HG02852 (cell line): ENCODE data around the gene GZMB.
"Not testable (repeated sequence)": the region's sequence is repeated elsewhere in the genome, so short reads cannot be mapped to it uniquely, and the experiment has no call there.

Experiments used
- ATAC-seq: cut with Tn5 transposase; IDR thresholded peaks from one replicate; pipeline ENCODE4 v1.9.1; 2021; ENCODE audit warnings: mild to moderate bottlenecking, moderate library complexity; ENCODE audit not compliant: unreplicated experiment

Gene GZMB

DNA sequence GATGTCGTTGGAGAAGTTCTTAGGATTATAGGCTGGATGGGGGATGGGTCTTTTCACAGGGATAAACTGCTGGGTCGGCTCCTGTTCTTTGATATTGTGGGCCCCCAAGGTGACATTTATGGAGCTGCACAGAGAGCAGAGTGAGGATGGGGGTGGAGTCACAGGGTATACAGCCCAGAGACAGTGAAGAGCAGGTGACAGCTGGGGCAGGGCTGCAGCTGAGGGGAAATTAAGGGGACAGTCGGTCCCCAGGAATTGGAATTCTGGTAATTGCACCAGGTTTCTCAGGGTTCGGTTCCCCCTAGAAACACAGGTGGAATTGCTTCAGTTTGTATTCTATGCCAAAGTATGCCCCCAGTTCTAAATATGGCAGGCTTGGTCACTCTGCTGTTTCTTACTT lies 1.7 kb downstream of the GZMB start:
- no peak for ATAC-seq

DNA sequence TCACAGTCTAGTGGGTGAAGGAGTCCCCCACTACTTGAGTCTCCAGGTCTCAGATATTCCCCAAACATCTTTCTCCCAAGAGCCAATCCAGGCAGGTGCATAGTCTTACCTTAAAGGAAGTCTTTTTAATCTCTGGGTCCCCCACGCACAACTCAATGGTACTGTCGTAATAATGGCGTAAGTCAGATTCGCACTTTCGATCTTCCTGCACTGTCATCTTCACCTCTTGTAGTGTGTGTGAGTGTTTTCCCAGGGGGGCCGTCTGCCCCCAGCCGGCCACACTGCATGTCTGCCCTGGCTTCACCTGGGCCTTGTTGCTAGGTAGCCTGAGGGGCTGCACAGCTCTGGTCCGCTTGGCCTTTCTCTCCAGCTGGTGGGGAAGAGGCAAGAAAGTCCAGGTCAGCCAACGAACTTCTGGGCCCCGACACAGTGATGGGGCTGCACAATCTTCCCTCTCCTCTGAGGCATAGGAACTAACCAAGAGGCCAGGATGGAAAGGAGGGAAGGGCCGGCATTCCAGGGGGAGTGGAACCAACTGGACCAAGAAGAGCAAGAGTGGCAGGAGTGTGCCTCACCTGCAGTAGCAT lies 2.1 kb downstream of the GZMB start:
- no peak for ATAC-seq

DNA sequence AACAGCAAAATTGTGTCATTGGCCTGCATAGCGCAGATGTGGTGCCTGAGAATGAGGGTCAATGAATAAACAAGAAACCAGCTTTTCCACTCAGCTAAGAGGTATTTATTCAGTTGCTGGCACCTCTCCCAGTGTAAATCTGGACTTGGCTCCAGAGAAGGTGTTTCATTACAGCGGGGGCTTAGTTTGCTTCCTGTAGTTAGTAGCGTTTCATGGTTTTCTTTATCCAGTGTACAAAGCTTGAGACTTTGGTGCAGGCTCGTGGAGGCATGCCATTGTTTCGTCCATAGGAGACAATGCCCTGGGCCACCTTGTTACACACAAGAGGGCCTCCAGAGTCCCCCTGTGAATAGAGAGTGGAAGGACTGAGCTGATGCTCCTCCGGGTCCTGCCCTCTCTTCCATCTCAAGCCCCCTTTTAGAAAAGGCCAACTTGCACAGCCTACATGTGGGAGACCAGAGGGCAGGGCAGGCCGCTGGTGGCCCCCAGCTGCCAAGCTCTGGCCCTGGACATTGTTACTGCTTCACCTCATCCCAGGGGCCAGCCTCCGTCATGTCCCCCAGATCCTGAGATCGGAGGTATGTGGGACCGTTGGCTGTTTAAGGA lies 3.0 kb downstream of the GZMB start:
- no peak for ATAC-seq

DNA sequence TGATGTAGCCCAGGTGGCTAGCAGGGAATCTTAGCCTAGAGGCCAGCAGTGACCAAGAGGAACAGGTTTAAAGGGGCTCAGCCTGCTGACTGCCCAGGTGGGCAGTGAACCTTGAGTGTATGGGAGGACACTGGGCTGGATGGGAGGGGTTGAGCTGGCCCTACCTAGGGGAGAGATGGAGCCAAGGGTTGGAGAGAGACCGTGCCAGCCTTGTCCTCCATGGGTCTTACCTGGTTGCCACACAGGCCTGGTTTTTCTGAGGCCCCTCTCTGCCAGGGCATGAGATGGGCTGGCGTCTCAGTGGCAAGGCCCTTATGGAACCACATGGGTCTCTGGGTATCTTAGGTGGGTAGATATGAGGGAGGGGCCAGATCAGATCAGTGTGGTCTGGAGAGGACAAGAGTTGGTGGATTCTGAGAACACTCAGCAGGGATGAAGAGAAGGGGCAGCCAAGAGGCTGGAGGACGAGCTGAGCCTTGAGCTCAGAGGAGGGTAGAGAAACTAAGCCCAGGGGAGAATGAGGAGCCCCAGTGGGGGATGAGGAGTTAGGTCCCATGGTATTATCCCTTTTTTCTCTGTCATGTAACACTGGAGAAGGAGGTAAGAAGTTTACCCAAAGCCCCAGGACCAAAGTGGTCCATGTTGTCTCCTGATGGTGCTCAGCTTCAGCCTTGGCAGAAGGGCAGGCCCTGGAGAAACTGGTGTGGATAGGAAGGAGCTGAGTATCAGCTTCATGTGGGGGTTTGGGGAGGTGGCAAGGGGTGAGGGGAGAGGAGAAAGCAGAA lies 3.7 kb downstream of the GZMB start:
- no peak for ATAC-seq

DNA sequence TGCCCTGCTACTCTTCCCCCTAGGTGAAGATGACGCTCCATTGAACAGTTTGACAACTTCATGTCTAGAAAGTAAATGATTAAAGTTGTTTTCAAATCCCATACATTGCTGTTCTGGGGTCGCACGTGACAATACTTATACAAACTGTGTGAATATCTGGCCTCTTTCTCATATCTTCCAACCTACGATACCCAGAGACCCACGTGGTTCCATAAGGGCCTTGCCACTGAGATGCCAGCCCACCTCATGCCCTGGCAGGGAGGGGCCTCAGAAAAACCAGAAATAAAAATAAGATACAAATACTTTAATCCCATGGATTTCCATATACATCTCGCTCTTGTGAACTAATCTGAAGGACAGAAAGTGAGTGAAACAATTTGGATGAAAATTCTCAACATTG lies 4.5 kb downstream of the GZMB start:
- ATAC-seq = no peak

DNA sequence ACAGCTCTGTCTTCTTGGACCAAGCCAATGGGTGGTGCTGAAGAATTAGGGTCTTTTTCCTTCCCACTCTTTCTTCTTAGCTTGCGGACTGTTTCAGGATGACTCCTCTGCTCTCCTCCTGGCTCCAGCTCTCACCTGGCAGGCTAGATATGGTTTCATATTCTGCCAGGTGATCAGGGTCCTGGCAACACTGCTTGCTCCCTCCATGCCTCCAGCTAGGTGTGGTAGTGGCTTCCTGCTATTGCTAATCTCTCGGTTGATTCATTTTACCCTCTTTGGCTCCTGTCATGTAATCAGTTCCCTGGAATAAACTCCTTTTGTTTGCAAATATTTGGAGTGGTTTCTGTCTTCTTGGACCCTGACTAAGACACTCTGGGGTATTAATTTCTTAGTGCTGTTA lies 20.2 kb downstream of the GZMB start:
- no peak for ATAC-seq

DNA sequence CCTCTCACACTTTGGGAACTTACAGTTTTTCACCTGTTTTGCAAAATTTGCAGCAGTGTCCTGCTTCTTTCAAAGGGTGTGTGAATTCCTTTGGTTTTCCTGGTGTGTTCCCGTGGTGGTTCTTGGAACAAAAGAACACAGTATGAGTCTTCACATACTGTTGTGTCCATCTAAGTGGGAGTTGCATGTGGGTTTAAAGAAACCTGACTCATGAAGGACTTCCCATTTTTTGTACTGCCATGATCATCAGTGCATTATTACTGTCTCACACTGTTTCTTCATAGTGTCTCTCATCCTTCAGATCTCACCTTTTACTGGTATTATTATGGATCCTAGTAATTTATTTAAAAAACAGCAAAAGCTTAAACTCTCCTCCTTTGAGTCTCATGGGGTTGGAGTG lies 20.7 kb downstream of the GZMB start:
- ATAC-seq = no peak

DNA sequence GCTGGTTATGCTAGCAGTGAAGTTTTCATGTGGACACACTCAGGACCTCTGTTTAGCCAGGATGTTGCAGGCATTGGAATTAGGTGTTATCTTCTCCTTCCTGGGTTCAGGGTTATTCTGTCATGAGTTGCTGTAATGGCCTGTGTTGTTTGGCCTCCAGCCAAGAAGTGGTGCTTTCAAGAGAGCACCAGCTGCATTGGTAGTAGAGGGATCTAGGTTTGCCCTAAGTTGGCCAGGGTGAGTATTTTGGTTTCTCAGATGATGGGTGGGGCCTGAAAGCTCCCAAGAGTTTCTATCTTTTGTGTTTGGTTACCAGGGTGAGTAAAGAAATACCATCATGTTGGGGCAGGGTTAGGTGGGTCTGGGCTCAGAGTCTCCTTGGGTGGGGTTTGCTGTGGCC lies 21.8 kb downstream of the GZMB start:
- ATAC-seq = no peak

DNA sequence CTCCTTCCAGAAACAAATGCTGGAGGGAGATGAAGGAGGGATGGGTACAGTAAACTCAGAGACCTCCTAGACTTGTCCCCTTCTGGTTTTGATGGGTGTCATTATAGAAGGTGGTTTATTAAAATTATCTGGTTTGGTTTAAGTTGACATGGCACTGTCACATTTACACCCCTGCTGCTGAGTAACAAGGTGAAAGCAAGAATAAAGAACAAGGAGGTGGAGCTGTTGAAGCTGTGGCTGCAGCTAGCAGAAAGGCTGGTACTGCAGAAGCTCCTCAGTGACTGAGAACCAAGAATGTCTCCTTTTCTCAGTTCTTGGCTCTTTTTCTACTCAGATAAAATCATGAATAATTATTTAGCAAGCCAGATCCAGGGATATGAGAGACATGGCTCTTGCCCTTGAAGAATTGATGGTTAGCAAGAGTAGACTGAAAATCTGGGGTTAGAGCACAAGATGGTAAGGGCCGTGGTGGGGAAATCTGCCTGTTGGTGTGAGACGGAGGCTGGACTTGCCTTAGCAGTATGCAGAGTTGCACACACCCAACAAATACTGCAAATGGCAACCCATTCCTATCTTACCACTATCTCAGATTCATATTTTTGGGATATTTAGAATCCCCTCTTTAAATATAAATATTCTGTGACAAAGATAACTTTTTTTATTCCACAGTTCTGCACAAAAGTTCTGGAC lies 24.2 kb downstream of the GZMB start, which contains the start of gene GZMH:
TSS of gene GZMH (minus strand) at position 31 of the 690 bp plus-strand sequence. CDS start 72 bp downstream, outside the sequence.
- ATAC-seq = peak; percentile 36

DNA sequence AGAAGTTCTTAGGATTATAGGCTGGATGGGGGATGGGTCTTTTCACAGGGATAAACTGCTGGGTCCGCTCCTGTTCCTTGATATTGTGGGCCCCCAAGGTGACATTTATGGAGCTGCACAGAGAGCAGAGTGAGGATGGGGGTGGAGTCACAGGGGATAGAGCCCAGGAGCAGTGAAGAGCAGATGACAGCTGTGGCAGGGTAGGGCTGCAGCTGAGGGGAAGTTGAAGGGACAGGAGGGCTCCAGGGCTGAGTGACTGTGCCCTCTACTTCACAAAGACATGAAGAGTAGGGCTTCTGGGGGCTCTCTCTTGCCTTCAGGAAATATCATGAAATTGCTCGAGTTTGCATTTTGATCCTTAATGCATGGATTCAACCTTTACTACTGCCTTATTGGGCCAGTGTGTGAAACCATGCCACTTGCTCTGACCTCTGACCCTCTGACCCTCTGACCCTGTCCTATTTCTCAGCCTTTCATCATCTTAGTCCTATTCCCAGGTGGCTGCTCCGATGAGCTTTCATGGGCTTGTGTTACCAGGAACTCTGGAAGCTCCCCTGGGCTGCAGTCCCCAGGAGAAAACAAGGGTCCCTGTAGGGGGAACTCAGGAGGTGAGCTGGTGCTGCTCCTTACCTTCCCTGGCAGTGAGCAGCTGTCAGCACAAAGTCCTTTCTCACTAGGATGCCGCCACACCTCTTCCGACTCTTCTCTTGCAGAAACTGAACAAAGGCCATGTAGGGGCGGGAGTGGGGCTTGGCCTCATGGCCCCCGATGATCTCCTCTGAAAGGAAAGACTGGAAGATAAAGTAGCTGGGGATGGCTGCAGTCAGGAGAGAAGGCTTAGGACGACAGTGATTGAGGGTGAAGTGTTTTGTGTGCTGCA lies 26.1 kb downstream of the GZMB start:
- no peak for ATAC-seq

DNA sequence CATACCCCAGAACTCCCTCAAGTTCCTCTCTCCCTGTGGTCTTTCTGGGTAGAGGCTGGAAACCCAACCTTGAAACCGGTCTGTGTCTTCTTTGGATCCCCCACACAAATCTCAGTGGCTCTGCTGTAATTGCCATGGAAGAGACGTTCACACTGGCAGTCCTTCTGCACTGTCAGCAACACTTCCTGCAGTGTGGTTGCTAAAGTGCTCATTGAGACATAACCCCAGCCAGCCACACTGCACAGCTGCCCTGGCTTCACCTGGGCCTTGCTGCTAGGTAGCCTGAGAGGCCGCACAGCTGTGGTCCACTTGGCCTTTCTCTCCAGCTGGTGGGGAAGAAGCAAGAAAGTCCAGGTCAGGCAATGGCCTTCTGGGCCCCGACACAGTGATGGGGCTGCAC lies 26.9 kb downstream of the GZMB start:
- no peak for ATAC-seq

DNA sequence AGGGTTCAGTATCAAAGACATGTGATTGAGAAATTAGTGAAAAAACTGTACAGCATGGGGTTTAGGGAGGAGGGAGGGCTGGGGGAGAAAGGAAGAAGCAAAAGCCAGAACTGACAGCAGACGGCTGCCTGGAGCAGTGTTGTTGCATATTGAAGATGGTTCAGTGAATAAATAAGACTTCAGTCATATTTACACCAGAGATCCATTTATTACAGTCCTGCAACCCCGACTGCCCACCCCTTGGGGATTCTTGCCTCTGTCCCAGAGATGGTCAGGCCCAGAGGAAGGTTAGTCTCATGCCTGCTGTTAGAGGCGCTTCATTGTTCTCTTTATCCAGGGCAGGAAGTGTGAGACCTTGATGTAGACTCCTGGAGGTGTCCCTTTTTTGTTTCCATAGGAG lies 27.7 kb downstream of the GZMB start:
- ATAC-seq = no peak

DNA sequence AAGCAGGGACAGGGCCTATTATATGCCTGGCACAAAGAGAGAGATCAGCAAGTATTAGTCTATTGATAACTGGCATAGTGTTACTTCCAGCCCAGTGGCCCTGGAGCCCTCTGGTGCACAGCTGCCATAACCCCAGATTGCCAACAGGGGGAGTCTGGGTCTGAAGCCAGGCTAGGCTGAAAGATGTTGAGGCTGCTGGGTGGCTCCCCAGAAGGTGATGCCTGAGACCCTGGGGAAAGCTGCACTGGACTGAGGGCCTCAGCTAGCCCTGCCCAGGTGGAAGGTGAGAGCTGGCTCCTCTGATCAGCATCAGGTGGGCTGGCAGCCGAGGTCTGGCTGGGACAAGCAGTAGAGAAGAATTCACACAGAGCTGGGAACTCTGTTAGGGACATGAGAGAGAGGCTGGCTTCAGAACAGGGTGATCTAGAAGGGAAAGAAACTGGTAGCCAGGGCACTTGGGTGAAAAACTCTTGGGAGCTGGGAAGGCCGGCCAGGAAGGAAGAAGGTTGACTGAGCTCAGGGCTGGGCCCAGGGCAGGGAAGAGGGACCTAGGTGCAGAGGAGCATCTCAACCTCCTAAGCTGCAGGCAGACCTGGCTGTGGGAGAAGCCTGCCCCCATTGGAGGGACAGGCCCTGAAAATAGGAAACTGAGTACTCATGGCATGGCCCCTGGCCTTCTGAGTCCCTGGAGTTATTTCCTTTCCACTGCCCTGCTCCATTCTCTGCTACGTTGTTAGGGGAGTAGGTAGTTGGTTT lies 28.4 kb downstream of the GZMB start:
- ATAC-seq = peak; percentile 86

DNA sequence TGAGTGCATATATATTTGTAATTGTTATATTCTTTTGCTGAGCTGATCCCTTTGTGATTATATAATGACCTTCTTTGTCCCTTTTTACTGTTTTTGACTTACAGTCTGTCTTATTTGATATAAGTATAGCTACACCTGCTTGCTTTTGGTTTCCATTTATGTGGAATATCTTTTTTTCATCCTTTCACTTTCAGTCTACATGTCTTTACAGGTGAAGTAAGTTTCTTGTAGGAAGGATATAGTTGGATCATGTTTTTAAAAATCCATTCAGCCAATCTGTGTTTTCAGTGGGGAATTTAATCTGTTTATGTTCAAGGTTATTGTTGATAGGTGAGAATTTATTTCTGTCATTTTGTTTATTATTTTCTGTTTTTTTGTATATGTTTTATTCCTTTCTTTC lies 36.6 kb downstream of the GZMB start:
- no peak for ATAC-seq

DNA sequence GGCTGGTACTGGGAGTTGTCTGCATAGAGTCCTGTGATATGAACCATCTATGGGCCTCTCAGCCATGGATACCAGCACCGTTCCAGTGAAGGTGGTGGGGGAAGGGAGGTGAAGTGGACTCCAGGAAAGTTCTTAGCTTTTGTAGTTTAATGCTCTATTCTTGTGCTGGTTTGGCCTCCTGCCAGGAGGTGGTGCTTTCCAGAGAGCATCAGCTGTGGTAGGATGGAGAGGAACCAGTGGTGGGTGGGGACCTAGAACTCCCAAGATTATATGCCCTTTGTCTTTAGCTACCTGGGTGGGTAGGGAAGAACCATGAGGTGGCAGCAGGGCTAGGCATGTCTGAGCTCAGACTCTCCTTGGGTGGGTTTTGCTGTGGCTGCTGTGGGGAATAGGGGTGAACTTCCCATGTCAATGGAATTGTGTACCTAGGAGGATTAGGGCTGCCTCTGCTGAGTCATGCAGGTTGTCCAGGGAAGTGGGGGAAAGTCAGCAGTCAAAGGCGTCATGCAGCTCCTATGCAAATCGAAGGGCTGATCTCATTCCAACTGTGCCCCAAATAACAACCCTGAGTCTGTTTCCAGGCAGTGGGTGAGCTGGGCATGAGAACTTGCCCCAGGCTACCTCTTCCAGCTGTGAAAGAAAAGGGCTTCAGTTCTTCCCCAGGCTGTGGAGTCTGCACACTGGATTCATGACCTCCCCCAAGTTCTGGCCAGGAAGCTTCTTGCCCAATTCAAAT lies 38.7 kb downstream of the GZMB start:
- ATAC-seq = no peak

DNA sequence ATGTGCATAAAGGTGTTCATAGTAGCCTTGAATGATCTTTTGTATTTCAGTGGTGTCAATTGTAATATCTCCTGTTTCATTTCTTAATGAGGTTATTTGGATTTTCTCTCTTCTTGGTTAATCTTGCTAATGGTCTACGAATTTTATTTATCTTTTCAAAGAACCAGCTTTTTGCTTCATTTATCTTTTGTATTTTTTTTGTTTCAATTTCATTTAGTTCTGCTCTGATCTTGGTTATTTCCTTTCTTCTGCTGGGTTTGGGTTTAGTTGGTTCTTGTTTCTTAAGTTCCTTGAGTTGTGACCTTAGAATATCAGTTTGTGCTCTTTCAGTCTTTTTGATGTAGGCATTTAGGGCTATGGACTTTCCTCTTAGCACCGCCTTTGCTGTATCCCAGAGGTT lies 43.0 kb downstream of the GZMB start:
- ATAC-seq = not testable (repeated sequence)

DNA sequence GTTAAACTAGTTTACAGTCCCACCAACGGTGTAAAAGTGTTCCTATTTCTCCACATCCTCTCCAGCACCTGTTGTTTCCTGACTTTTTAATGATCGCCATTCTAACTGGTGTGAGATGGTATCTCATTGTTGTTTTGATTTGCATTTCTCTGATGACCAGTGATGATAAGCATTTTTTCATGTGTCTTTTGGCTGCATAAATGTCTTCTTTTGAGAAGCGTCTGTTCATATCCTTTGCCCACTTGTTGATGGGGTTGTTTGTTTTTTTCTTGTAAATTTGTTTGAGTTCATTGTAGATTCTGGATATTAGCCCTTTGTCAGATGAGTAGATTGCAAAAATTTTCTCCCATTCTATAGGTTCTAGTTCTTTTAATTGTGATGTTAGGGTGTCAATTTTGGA lies 49.6 kb downstream of the GZMB start:
- ATAC-seq = not testable (repeated sequence)
